Stimulated activated CD4-positive, alpha-beta T cell treated with anti-CD3 and anti-CD28 coated beads, Interleukin-2, amount 100 ng/mL, for 4 hours (primary cell): ENCODE results near the gene CLRN3.

ENCODE experiments used
- DNase-seq: peaks from one replicate; pipeline ENCODE4 v3.0.0-alpha.2; 2020; ENCODE audit warnings: low read depth

Gene CLRN3

GRCh38 chr10:127874671-127875448, 17.9 kb downstream of the CLRN3 start:
- DNase-seq, result no peak

DNA sequence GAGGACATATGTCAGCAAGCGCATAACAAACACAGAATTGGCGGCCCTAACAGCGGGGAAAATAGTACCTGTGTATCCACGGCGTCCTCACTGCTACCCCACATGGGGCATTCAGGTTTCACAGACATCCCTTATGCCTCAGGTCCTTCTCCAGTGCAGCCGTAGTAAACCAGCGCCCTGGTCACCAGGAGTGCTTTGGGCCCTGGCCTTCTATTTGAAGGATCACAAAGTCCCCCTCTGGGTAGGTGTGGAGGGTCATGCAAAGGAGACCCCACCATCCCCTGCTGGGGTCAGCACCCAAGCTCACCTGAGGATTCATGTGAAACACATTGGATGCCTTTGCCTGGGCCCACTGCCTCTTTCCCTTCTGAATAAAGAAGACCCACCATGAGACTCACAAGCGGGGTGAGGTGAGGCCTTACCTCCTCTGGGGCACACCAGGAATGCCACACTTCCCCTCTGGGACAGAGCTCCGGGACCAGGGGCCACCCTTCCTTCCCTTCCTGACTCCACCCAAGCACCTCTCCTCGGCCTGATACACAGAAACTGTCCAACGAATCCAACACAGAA, 18.8 kb downstream of the CLRN3 start:
- no peak for DNase-seq

- DNase-seq, result no peak
Observed at GRCh38 chr10:127872871-127873600, 19.7 kb downstream of the CLRN3 start.

DNA sequence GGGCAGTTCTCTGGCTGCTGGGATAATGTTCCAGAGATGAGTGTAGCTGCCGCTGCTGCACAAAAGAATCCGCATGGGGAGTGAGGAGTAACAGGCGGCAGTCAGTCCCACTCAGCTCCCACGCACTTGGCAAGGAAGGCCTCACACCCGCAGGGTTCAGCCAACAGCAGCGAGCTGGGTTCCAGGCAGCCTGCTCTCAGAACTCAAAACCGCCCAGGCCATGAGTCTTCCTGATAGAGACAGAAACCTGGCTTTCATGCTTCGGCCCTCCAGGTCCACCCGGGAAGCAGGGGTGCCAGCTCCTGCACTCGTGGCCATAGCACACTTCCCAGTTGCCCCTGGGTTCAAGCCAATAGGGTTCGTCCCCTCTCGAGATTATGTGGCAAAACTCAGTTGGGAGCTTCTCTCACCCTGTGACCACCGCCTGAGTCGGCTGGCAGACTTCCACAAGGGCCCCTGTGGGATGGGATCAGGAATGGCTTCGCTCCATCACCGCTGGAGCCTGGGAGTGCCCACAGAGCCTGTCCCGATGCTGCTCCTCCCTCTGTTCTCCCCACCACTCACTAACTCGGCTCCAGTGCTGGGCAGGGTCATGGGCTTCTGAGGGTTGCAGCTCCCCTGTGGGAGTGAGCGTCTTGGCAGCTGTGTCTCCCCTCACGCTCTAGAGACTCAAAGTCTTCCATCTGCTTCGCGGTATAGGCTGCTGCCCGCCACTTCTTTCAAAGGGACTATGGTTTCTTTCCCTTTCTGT, 20.6 kb downstream of the CLRN3 start:
- no peak for DNase-seq

DNA sequence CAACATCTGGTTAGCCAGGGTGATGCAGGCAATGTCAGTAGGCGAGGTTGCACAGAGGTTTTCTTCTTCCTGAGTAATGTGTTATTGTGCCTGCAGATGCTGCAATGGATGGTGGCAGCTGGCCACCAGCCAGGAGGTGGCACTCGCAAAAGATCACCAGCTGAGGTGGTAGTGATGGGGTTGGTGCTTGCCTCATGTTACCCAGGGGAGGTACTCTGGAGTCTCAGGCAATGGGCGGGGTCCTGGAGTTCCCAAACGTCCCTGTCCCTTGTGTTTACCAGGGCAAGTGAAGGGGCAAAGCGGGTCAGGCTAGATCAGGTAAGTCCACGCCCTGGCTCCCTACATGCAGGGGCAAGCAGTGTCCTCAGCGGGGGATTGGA, 21.1 kb downstream of the CLRN3 start:
- no peak for DNase-seq

- no peak for DNase-seq
Observed at GRCh38 chr10:127869329-127869728, 23.4 kb downstream of the CLRN3 start.

- no peak for DNase-seq
Observed at GRCh38 chr10:127867805-127868204, 24.9 kb downstream of the CLRN3 start.

DNA sequence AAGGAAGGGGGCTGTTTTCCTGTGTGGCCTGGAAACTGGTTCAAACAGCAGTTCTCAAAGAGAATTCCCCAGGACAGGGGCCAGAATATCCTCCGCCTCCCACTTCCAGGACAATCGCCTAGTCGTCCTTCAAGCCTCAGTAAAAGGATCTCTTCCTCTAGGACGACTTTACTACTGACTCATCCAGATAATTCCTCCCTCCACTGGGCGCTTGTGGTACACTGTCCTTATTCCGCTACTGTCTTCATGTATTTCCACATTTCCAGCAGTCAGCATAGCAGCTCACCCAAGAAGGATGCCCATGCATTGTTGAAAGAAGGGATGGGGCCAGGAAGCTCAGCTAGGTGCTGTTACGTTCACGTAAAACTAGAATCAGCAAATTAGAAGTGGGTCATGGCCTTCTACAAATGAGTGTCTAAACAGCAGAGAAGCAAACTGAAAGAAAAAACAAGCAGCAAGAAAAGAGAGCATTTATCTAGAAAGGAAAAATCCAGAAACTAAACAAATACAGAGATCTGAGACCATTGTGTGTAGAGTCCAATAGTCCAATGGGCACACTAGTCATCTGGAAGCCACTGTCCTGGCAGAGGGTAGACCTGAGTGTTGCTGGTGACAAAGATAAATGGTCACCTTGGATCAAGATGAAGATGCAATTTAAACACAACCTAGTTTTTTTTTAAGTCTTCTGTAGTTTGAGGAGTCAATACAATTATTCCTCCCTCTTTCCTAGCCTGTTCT, 26.3 kb downstream of the CLRN3 start:
- no peak for DNase-seq

GRCh38 chr10:127863231-127863825, 29.4 kb downstream of the CLRN3 start:
- DNase-seq, result no peak

GRCh38 chr10:127860592-127860991, 32.1 kb downstream of the CLRN3 start:
- no peak for DNase-seq

GRCh38 chr10:127855976-127856375, 36.8 kb downstream of the CLRN3 start:
- no peak for DNase-seq

DNA sequence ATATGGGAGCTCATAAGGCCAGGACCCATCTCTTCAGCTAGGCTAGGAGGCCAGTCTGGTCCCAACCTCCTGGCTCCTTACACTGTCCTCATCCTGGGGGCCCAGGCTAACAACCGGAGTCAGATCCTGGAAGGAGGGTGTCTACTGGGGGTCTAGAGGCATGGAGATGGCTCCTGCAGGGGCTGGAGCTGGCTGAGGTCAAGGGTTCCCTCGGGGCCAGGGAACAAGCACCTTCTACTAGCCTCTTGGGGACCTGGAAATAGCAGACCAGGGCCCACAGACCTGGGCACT, 37.2 kb downstream of the CLRN3 start:
- DNase-seq, result no peak

- DNase-seq, result no peak
Observed at GRCh38 chr10:127854769-127855590, 37.8 kb downstream of the CLRN3 start.

DNA sequence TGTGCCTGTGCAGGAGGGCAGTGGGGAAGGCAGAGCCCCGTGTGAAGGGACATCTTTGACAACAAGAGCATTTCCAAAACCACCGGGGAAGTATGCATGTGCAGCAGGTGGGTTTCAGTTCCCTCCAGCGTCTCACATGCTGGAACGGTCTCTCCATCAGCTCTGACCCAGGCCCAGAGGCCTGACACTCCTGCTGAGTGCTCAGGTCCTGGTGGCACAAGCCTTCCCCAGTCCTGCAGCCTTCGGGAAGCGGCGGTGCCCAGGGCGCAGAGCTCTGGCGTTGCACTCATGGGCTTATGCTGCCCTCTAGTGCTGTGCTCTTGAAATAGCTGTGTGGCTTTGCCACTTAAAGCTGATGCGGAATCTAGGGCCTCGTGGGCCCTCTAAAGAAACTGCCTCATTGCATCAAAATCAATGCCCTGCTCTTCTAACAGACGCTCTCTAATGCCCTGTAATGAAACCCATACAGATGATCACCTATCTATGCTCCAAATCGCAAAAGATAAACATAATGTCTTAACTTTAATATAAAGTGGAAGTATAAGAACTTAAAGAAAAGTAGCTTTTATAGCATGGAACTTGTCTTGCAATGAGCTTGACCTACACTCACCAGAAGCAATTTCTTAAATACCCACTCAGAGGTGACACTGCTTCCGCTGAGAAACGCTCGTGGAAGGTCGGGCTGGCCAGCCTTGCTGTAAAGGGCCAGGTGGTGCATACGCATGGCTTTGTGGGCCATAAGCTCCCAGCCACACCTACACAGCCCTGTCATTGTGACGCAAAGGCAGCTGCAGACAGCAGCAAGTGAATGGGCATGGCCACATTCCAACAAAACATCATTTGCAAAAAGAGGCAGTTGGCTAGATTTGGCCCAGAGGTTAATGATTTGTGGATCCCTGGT, 38.6 kb downstream of the CLRN3 start:
- DNase-seq, result peak; percentile 7

- DNase-seq, result no peak
Observed at GRCh38 chr10:127852456-127852855, 40.3 kb downstream of the CLRN3 start.

GRCh38 chr10:127851661-127852194, 41.0 kb downstream of the CLRN3 start:
- DNase-seq, result no peak

DNA sequence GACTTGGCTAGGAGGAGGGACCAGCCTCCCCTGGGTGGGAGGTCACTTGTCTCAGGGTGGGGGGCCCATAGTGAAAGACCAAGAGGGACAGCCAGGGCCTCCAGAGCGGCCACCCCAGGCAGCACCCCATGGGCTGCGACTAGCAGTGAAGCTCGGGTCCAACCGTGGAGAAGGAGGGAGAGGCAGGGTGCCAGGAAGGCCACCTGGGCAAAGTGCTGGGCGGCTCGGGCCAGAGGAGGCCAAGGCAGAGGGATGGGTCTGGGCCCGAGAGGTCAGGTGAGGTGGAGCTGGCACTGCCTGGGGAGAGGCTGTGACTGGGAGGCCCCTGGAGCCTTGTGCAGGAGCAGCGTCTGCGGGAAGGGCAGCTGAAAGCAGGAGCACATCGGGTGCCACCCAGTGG, 41.8 kb downstream of the CLRN3 start:
- no peak for DNase-seq

DNA sequence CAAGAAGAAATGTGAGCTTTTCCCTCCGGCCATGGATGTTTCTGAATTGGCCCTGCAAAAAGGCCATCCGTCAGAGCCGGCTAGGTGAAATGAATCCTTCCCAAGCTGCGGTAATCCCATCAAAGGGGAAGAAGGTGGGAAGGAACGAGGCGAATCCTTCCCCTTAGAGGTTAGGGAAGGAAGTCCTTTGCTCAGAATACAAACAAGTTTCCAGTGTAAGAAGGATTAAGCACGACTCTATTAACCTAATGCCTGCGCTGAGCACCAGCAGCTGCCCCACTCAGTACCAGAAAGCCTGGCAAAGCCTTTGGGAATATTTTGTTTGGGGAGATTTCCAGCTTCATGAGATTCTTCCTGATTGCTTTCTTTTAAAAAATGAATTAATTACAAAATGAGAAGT, 42.8 kb downstream of the CLRN3 start:
- DNase-seq, result no peak

GRCh38 chr10:127849224-127849623, 43.5 kb downstream of the CLRN3 start:
- DNase-seq, result no peak
